Memory B cell (primary cell): Measurements from ENCODE around the gene COA1.
A peak's percentile ranks its signal among the peaks of the same experiment; 100 is the strongest.

ENCODE experiments used
- ATAC-seq: fragments of 150-1000 bp; cut with Tn5 transposase; 2 replicates; pipeline ENCODE4 v1.10.0; 2021; ENCODE audit warnings: low read depth, mild to moderate bottlenecking, moderate library complexity
- DNase-seq, 2 donors: peaks; one replicate each; pipeline ENCODE4 v3.0.0; 2022; ENCODE audit warnings: low spot score in 2 of 2
- H3K27ac Mint-ChIP-seq: one replicate; pipeline ENCODE4 v1.8.0; 2022; ENCODE audit warnings: mild to moderate bottlenecking, moderate library complexity, mixed read lengths
- H3K27me3 Mint-ChIP-seq: one replicate; pipeline ENCODE4 v1.8.0; 2022; ENCODE audit warnings: mixed read lengths
- H3K36me3 Mint-ChIP-seq: one replicate; pipeline ENCODE4 v1.8.0; 2022; ENCODE audit warnings: mild to moderate bottlenecking, mixed read lengths
- H3K4me1 Mint-ChIP-seq: one replicate; pipeline ENCODE4 v1.8.0; 2022; ENCODE audit warnings: mixed read lengths
- H3K4me3 Mint-ChIP-seq: one replicate; pipeline ENCODE4 v1.8.0; 2022; ENCODE audit warnings: mild to moderate bottlenecking, moderate library complexity, mixed read lengths
- H3K9me3 Mint-ChIP-seq: one replicate; pipeline ENCODE4 v1.8.0; 2022; ENCODE audit warnings: mixed read lengths

COA1 gene

GRCh38 chr7:43764039-43764761 lies 34.9 kb upstream of the COA1 start:
- ATAC-seq (peak; percentile 85), DNase-seq (peak in 1 of 2 donors; percentile 16)
- H3K4me3 Mint-ChIP-seq: peak overlapping the region; percentile 76
- peak overlapping the region; percentile 90 for H3K27ac Mint-ChIP-seq
- H3K9me3 Mint-ChIP-seq: no peaks in the 10 kb centered on the region
- H3K27me3 Mint-ChIP-seq: no peaks in the 10 kb centered on the region
- H3K4me1 Mint-ChIP-seq: peaks cover 13% of the 10 kb centered on the region
- no peaks in the 10 kb centered on the region for H3K36me3 Mint-ChIP-seq

GRCh38 chr7:43763183-43763582 lies 33.9 kb upstream of the COA1 start:
- no peak overlapping the region for H3K27ac Mint-ChIP-seq
- no peaks in the 10 kb centered on the region for H3K27me3 Mint-ChIP-seq
- no peak for ATAC-seq
- peaks cover 13% of the 10 kb centered on the region for H3K4me1 Mint-ChIP-seq
- no peak for DNase-seq
- no peaks in the 10 kb centered on the region for H3K9me3 Mint-ChIP-seq
- peak overlapping the region; percentile 40 for H3K4me3 Mint-ChIP-seq
- H3K36me3 Mint-ChIP-seq: no peaks in the 10 kb centered on the region

- no peaks in the 10 kb centered on the region for H3K36me3 Mint-ChIP-seq
- DNase-seq: no peak
- no peak overlapping the region for H3K4me3 Mint-ChIP-seq
- no peaks in the 10 kb centered on the region for H3K27me3 Mint-ChIP-seq
- ATAC-seq: no peak
- no peaks in the 10 kb centered on the region for H3K9me3 Mint-ChIP-seq
- peaks cover 16% of the 10 kb centered on the region for H3K4me1 Mint-ChIP-seq
- H3K27ac Mint-ChIP-seq: no peak overlapping the region
Measured at GRCh38 chr7:43761938-43762692, 32.8 kb upstream of the COA1 start.

- no peak overlapping the region for H3K4me3 Mint-ChIP-seq
- H3K36me3 Mint-ChIP-seq: no peaks in the 10 kb centered on the region
- no peak for DNase-seq
- no peaks in the 10 kb centered on the region for H3K9me3 Mint-ChIP-seq
- H3K27ac Mint-ChIP-seq: no peak overlapping the region
- H3K4me1 Mint-ChIP-seq: peaks cover 16% of the 10 kb centered on the region
- no peaks in the 10 kb centered on the region for H3K27me3 Mint-ChIP-seq
- no peak for ATAC-seq
Measured at GRCh38 chr7:43761382-43761781, 32.1 kb upstream of the COA1 start.

GRCh38 chr7:43760861-43761260 lies 31.5 kb upstream of the COA1 start:
- Mint-ChIP-seq H3K4me3 (no peak overlapping the region), H3K36me3 (no peaks in the 10 kb centered on the region), H3K4me1 (peaks cover 16% of the 10 kb centered on the region), H3K9me3 (no peaks in the 10 kb centered on the region), H3K27me3 (no peaks in the 10 kb centered on the region), H3K27ac (no peak overlapping the region)
- ATAC-seq (no peak), DNase-seq (no peak)

GRCh38 chr7:43758822-43759683 lies 29.7 kb upstream of the COA1 start:
- Mint-ChIP-seq H3K27me3 (no peaks in the 10 kb centered on the region), H3K27ac (no peak overlapping the region), H3K4me1 (peaks cover 12% of the 10 kb centered on the region), H3K4me3 (peak overlapping the region; percentile 82), H3K36me3 (no peaks in the 10 kb centered on the region), H3K9me3 (no peaks in the 10 kb centered on the region)
- peak; percentile 21 to 50 for DNase-seq
- ATAC-seq: peak; percentile 73

GRCh38 chr7:43758029-43758821 lies 28.9 kb upstream of the COA1 start, which contains the start of gene BLVRA:
BLVRA (plus strand) TSS chr7:43758680; CDS start chr7:43771159, 12,479 bp downstream.
- ATAC-seq (peak; percentile 80), DNase-seq (peak; percentile 41 to 57)
- H3K4me1 Mint-ChIP-seq: peaks cover 12% of the 10 kb centered on the region
- no peaks in the 10 kb centered on the region for H3K27me3 Mint-ChIP-seq
- peak within 1 kb of the TSS; percentile 69 for H3K27ac Mint-ChIP-seq
- H3K9me3 Mint-ChIP-seq: no peaks in the 10 kb centered on the region
- H3K4me3 Mint-ChIP-seq: peak within 1 kb of the TSS; percentile 83
- no peaks in the 10 kb centered on the region for H3K36me3 Mint-ChIP-seq

GRCh38 chr7:43757073-43757720 lies 27.9 kb upstream of the COA1 start:
- ATAC-seq (no peak), DNase-seq (no peak)
- H3K36me3 Mint-ChIP-seq: no peaks in the 10 kb centered on the region
- H3K4me1 Mint-ChIP-seq: peaks cover 9% of the 10 kb centered on the region
- H3K4me3 Mint-ChIP-seq: peak overlapping the region; percentile 83
- peak overlapping the region; percentile 69 for H3K27ac Mint-ChIP-seq
- H3K27me3 Mint-ChIP-seq: peaks cover 2% of the 10 kb centered on the region
- H3K9me3 Mint-ChIP-seq: no peaks in the 10 kb centered on the region

GRCh38 chr7:43756368-43757072 lies 27.2 kb upstream of the COA1 start:
- ATAC-seq (no peak), DNase-seq (no peak)
- Mint-ChIP-seq H3K36me3 (no peaks in the 10 kb centered on the region), H3K9me3 (no peaks in the 10 kb centered on the region), H3K27me3 (peaks cover 2% of the 10 kb centered on the region), H3K27ac (no peak overlapping the region), H3K4me1 (peaks cover 6% of the 10 kb centered on the region), H3K4me3 (peak overlapping the region; percentile 83)

GRCh38 chr7:43754596-43754995 lies 25.3 kb upstream of the COA1 start:
- DNase-seq (no peak), ATAC-seq (no peak)
- H3K27ac Mint-ChIP-seq: no peak overlapping the region
- peaks cover 6% of the 10 kb centered on the region for H3K4me1 Mint-ChIP-seq
- peaks cover 2% of the 10 kb centered on the region for H3K27me3 Mint-ChIP-seq
- H3K9me3 Mint-ChIP-seq: no peaks in the 10 kb centered on the region
- H3K36me3 Mint-ChIP-seq: no peaks in the 10 kb centered on the region
- no peak overlapping the region for H3K4me3 Mint-ChIP-seq

- no peak overlapping the region for H3K27ac Mint-ChIP-seq
- no peaks in the 10 kb centered on the region for H3K36me3 Mint-ChIP-seq
- H3K9me3 Mint-ChIP-seq: no peaks in the 10 kb centered on the region
- peaks cover 3% of the 10 kb centered on the region for H3K4me1 Mint-ChIP-seq
- no peak for DNase-seq
- H3K27me3 Mint-ChIP-seq: peaks cover 2% of the 10 kb centered on the region
- H3K4me3 Mint-ChIP-seq: no peak overlapping the region
- ATAC-seq: no peak
Measured at GRCh38 chr7:43753843-43754242, 24.5 kb upstream of the COA1 start.

- DNase-seq: no peak
- no peak for ATAC-seq
- peaks cover 3% of the 10 kb centered on the region for H3K4me1 Mint-ChIP-seq
- H3K27me3 Mint-ChIP-seq: peaks cover 2% of the 10 kb centered on the region
- no peak overlapping the region for H3K4me3 Mint-ChIP-seq
- no peaks in the 10 kb centered on the region for H3K9me3 Mint-ChIP-seq
- no peak overlapping the region for H3K27ac Mint-ChIP-seq
- no peaks in the 10 kb centered on the region for H3K36me3 Mint-ChIP-seq
Measured at GRCh38 chr7:43753271-43753810, 24.0 kb upstream of the COA1 start.
